HG03571 (cell line): ENCODE measurements around the gene RHOJ.

ENCODE experiments used
- ATAC-seq: cut with Tn5 transposase; IDR thresholded peaks from one replicate; pipeline ENCODE4 v1.9.1; 2021; ENCODE audit not compliant: unreplicated experiment

The RHOJ gene

GRCh38 chr14:63205044-63205575 lies 867 bp downstream of the RHOJ start:
- ATAC-seq, result no peak

GRCh38 chr14:63205866-63206265 lies 1.6 kb downstream of the RHOJ start:
- no peak for ATAC-seq

GRCh38 chr14:63209160-63209559 lies 4.9 kb downstream of the RHOJ start:
- ATAC-seq, result no peak

GRCh38 chr14:63210812-63211211 lies 6.6 kb downstream of the RHOJ start:
- ATAC-seq, result no peak

GRCh38 chr14:63212209-63212608 lies 8.0 kb downstream of the RHOJ start:
- ATAC-seq, result no peak

GRCh38 chr14:63212776-63213500 lies 8.7 kb downstream of the RHOJ start:
- no peak for ATAC-seq

GRCh38 chr14:63214417-63215196 lies 10.4 kb downstream of the RHOJ start:
- ATAC-seq, result no peak

GRCh38 chr14:63220526-63220925 lies 16.3 kb downstream of the RHOJ start:
- no peak for ATAC-seq

- ATAC-seq, result no peak
These were observed 19.4 kb downstream of the RHOJ start for GRCh38 chr14:63223596-63223995.

- ATAC-seq, result no peak
These were observed 20.0 kb downstream of the RHOJ start for GRCh38 chr14:63224196-63224595.

- no peak for ATAC-seq
These were observed 24.0 kb downstream of the RHOJ start for GRCh38 chr14:63228217-63228616.

GRCh38 chr14:63229330-63230059 lies 25.3 kb downstream of the RHOJ start:
- no peak for ATAC-seq

- no peak for ATAC-seq
These were observed 27.5 kb downstream of the RHOJ start for GRCh38 chr14:63231766-63232165.

GRCh38 chr14:63237791-63238190 lies 33.5 kb downstream of the RHOJ start:
- no peak for ATAC-seq

GRCh38 chr14:63240221-63240620 lies 36.0 kb downstream of the RHOJ start:
- ATAC-seq, result no peak

GRCh38 chr14:63241096-63241495 lies 36.9 kb downstream of the RHOJ start:
- ATAC-seq, result no peak

- ATAC-seq, result no peak
These were observed 39.4 kb downstream of the RHOJ start for GRCh38 chr14:63243646-63244045.

GRCh38 chr14:63245893-63246292 lies 41.6 kb downstream of the RHOJ start:
- ATAC-seq, result no peak

GRCh38 chr14:63248211-63248610 lies 44.0 kb downstream of the RHOJ start:
- ATAC-seq, result no peak

GRCh38 chr14:63249092-63249491 lies 44.8 kb downstream of the RHOJ start:
- ATAC-seq, result no peak

- no peak for ATAC-seq
These were observed 53.1 kb downstream of the RHOJ start for GRCh38 chr14:63257299-63257698.

- no peak for ATAC-seq
These were observed 58.2 kb downstream of the RHOJ start for GRCh38 chr14:63262446-63262845.
